ENCODE data around the gene TMEM52. TPM values are rescaled to one million over a fixed set of nuclear protein-coding genes. Genes with fewer than 3 reads are reported as not detected.

Gene TMEM52
- total RNA-seq, 1 experiment from 2014 or later: 9.6 TPM

- H4K8ac ChIP-seq (replicated peaks; ENCODE audit: insufficient read length, low read depth, low read length): no peak overlapping the region
- H3K4me1 ChIP-seq (ENCODE audit: insufficient read depth, low read length): no peaks in the 10 kb centered on the region; the same call in 1 of the 2 replicates
- H2AFZ ChIP-seq (ENCODE audit: low read length): no peak overlapping the region
- no peak overlapping the region for H3T11ph ChIP-seq (ENCODE audit: low read length)
- H3K14ac ChIP-seq (ENCODE audit: insufficient read depth, low read length): no peak overlapping the region
- H2BK5ac ChIP-seq (ENCODE audit: insufficient read length, low read length): no peak overlapping the region
- no peak overlapping the region for H2BK20ac ChIP-seq (ENCODE audit: low read depth, low read length, poor library complexity, severe bottlenecking)
- H3K23ac ChIP-seq (ENCODE audit: insufficient read length, low read depth, low read length): no peak overlapping the region
- no peak overlapping the region for H4K91ac ChIP-seq (ENCODE audit: insufficient read length, low read depth, low read length)
- H3K79me1 ChIP-seq (ENCODE audit: insufficient read depth, low read depth, low read length, poor library complexity, severe bottlenecking): peaks cover under 1% of the 10 kb centered on the region
- H3K9ac ChIP-seq (ENCODE audit: extremely low read depth, insufficient read length, low read length): no peak overlapping the region
- H3K4me3 Mint-ChIP-seq: no peak overlapping the region
- H3K79me2 ChIP-seq (ENCODE audit: insufficient read depth, low read length): peaks cover 72% of the 10 kb centered on the region
- H3K4ac ChIP-seq (ENCODE audit: low read depth, low read length): no peak overlapping the region
- no peak overlapping the region for H2BK15ac ChIP-seq (ENCODE audit: low read depth, low read length)
- H3K4me1 Mint-ChIP-seq: peaks cover 40 to 54% of the 10 kb centered on the region in 2 experiments
- no peaks in the 10 kb centered on the region for H3K9me3 ChIP-seq (ENCODE audit: control insufficient read depth, low read depth, low read length)
- no peak overlapping the region for H4K5ac ChIP-seq (ENCODE audit: insufficient read length, low read depth, low read length)
- no peaks in the 10 kb centered on the region for H3K27me3 Mint-ChIP-seq (ENCODE audit: low read depth)
- WGBS (ENCODE audit: extremely low coverage, insufficient read length, low lambda C conversion rate): no CpG with 5 or more reads among the region's 5 CpGs
- no peak overlapping the region for H2BK12ac ChIP-seq (ENCODE audit: insufficient read length, low read depth, low read length)
- no peak for TF ChIP-seq CTCF (conservative IDR thresholded peaks at IDR 0.05)
- no peaks in the 10 kb centered on the region for H3K23me2 ChIP-seq (ENCODE audit: insufficient read length, low read depth, low read length, poor library complexity, severe bottlenecking)
- peak overlapping the region in 1 of 3 experiments; percentile 65; a peak in 1 of 7 replicates for H3K27ac Mint-ChIP-seq
- H3K27me3 ChIP-seq (ENCODE audit: insufficient read depth, low read length): no peaks in the 10 kb centered on the region
- peaks cover 3% of the 10 kb centered on the region for H4K20me1 ChIP-seq (ENCODE audit: control insufficient read depth, insufficient read depth, insufficient read length)
- H3K36me3 Mint-ChIP-seq (ENCODE audit: insufficient read depth in 1 of 3, low read depth in 3 of 3): peaks cover 30 to 38% (median 38%) of the 10 kb centered on the region in 3 experiments
- no peak overlapping the region for H2AK5ac ChIP-seq (ENCODE audit: insufficient read length, low read length)
- H3K27ac ChIP-seq (ENCODE audit: insufficient read length, low read depth, low read length): no peak overlapping the region
- H3K9me3 Mint-ChIP-seq: peaks cover 6 to 9% of the 10 kb centered on the region in 2 experiments; a peak in 4 of 5 replicates
- H3K18ac ChIP-seq (ENCODE audit: insufficient read length, low read depth, low read length): no peak overlapping the region
- no peak overlapping the region for H3K4me2 ChIP-seq (ENCODE audit: insufficient read depth, insufficient read length, low read length)
- H3K56ac ChIP-seq (ENCODE audit: insufficient read length, low read depth, low read length): no peak overlapping the region
- no peak for DNase-seq
- no peak overlapping the region for H2BK120ac ChIP-seq (ENCODE audit: low read depth, low read length, poor library complexity, severe bottlenecking)
Measured at GRCh38 chr1:1879942-1880341, 39.1 kb downstream of the TMEM52 start.

All from H9 (cell line).